Fibroblast of lung (primary cell): Measurements from ENCODE around the gene LIPT2. TPM values are rescaled to one million over a fixed set of nuclear protein-coding genes. Genes with fewer than 3 reads are reported as not detected.

ENCODE experiments used
- DNase-seq, 2 donors: peaks; one replicate each; pipeline versions ENCODE4 v3.0.0 to v3.0.0-alpha.2; 2010; ENCODE audit warnings: low read depth in 2 of 2
- H2AFZ ChIP-seq: 2 replicates; pipeline ENCODE4 v1.5.1; 2012; ENCODE audit warnings: low read length, control low read depth, inconsistent platforms
- H3K27ac ChIP-seq: 2 replicates; pipeline ENCODE4 v1.5.1; 2011; ENCODE audit warnings: low read length, control low read depth; ENCODE audit not compliant: insufficient read depth
- H3K27me3 ChIP-seq: 2 replicates; pipeline ENCODE4 v1.5.1; 2011; ENCODE audit warnings: mild to moderate bottlenecking, low read length; ENCODE audit not compliant: control insufficient read depth, insufficient read depth
- H3K36me3 ChIP-seq: 2 replicates; pipeline ENCODE4 v1.5.1; 2011; ENCODE audit warnings: low read length; ENCODE audit not compliant: control insufficient read depth, insufficient read depth
- H3K4me1 ChIP-seq: 2 replicates; pipeline ENCODE4 v1.5.1; 2011; ENCODE audit warnings: low read length; ENCODE audit not compliant: control insufficient read depth, insufficient read depth; ENCODE audit errors: extremely low read depth
- H3K4me2 ChIP-seq: 2 replicates; pipeline ENCODE4 v1.5.1; 2011; ENCODE audit warnings: low read length, control low read depth; ENCODE audit not compliant: insufficient read depth; ENCODE audit errors: extremely low read depth
- H3K4me3 ChIP-seq, 4 experiments: fragments of 200-600 bp in 1 of 4; sonication (generic) in 1 of 4; replicated peaks in 1 of 4; 2 replicates each; pipeline ENCODE4 v1.5.1; 2011 to 2016; ENCODE audit warnings: low read length in 4 of 4, low read depth in 3 of 4, mild to moderate bottlenecking in 3 of 4, control low read depth in 2 of 4, inconsistent platforms in 1 of 4, mixed read lengths in 1 of 4; ENCODE audit not compliant: insufficient read depth in 1 of 4; ENCODE audit errors: control extremely low read depth in 1 of 4
- H3K79me2 ChIP-seq: 2 replicates; pipeline ENCODE4 v1.5.1; 2012; ENCODE audit warnings: mild to moderate bottlenecking, low read length, inconsistent platforms; ENCODE audit not compliant: control insufficient read depth, insufficient read depth
- H3K9ac ChIP-seq: 2 replicates; pipeline ENCODE4 v1.5.1; 2011; ENCODE audit warnings: mild to moderate bottlenecking, low read length, control low read depth; ENCODE audit not compliant: insufficient read depth
- H3K9me3 ChIP-seq: 2 replicates; pipeline ENCODE4 v1.5.1; 2012; ENCODE audit warnings: low read depth, low read length; ENCODE audit not compliant: control insufficient read depth, insufficient read depth
- H4K20me1 ChIP-seq: 2 replicates; pipeline ENCODE4 v1.5.1; 2011; ENCODE audit warnings: low read length; ENCODE audit not compliant: control insufficient read depth, insufficient read depth; ENCODE audit errors: extremely low read depth
- EZH2 ChIP-seq: IDR thresholded peaks from 2 replicates; pipeline ENCODE4 v1.5.1; 2012; ENCODE audit warnings: low read length, control low read depth, mild to moderate bottlenecking; ENCODE audit errors: missing control alignments
- polyA plus RNA-seq, 2 donors: library from polyadenylated mRNA; depleted of rRNA in 1 of 2; stranded (reverse) in 1 of 2; unstranded in 1 of 2; fragments of >200 nt; gene quantifications; 2 replicates each; pipeline ENCODE4 v1.2.1, GENCODE V29; 2011 to 2012; ENCODE audit warnings: missing spikeins in 1 of 2
- total RNA-seq: library from RNA; depleted of rRNA; stranded (reverse); fragments of >200 nt; gene quantifications from 2 replicates; pipeline ENCODE4 v1.2.1, GENCODE V29; 2014
- TF ChIP-seq, protein P1 (sequence below), 2 donors: IDR thresholded peaks in 1 of 2; conservative IDR thresholded peaks in 1 of 2; 1 replicate in 1 of 2; 2 replicates in 1 of 2; pipeline ENCODE4 v1.5.1; 2011 to 2012; ENCODE audit warnings: low read length in 2 of 2, control low read depth in 1 of 2, inconsistent platforms in 1 of 2, low read depth in 1 of 2, mild to moderate bottlenecking in 1 of 2

Gene LIPT2
- total and polyA plus RNA-seq, 2 donors (not counting 1 experiment from before 2014, with no cell fraction given): 1.8 to 2.8 TPM

DNA sequence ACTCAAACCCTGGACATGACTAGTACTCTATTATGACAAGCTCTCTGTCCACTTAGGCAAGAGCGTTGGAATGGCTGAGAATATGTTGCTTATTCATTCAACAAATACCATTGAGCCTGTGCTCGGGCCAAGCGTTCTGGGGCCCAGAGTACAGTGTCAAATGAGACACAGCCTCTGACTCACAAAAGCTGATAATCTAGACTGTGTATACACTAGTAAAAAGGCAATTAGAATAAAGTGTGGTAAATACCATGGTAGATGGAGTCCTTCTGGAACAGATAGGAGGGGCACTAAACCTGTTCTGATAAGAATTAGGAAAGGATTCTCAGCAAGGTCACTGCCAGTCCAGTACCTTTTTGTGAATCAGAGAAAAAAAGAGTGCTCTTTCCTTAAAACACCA is 50.9 kb downstream of the LIPT2 start:
- peak in 1 of 2 donors; percentile 65 for DNase-seq
- H3K4me3 ChIP-seq: no peak overlapping the region
- no peaks in the 10 kb centered on the region for H3K79me2 ChIP-seq
- H3K27me3 ChIP-seq: no peaks in the 10 kb centered on the region
- TF ChIP-seq, protein P1, sequence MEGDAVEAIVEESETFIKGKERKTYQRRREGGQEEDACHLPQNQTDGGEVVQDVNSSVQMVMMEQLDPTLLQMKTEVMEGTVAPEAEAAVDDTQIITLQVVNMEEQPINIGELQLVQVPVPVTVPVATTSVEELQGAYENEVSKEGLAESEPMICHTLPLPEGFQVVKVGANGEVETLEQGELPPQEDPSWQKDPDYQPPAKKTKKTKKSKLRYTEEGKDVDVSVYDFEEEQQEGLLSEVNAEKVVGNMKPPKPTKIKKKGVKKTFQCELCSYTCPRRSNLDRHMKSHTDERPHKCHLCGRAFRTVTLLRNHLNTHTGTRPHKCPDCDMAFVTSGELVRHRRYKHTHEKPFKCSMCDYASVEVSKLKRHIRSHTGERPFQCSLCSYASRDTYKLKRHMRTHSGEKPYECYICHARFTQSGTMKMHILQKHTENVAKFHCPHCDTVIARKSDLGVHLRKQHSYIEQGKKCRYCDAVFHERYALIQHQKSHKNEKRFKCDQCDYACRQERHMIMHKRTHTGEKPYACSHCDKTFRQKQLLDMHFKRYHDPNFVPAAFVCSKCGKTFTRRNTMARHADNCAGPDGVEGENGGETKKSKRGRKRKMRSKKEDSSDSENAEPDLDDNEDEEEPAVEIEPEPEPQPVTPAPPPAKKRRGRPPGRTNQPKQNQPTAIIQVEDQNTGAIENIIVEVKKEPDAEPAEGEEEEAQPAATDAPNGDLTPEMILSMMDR (conservative IDR thresholded peaks at IDR 0.05 in 1 of 2, IDR thresholded peaks at IDR 0.05 in 1 of 2; ENCODE audit: low read depth in 1 of 2, low read length in 2 of 2): no peak
- TF ChIP-seq EZH2: no peak
- no peak overlapping the region for H2AFZ ChIP-seq
- no peak overlapping the region for H3K4me2 ChIP-seq
- no peak overlapping the region for H3K9ac ChIP-seq
- no peaks in the 10 kb centered on the region for H3K4me1 ChIP-seq
- no peaks in the 10 kb centered on the region for H3K9me3 ChIP-seq
- no peaks in the 10 kb centered on the region for H3K36me3 ChIP-seq
- H3K27ac ChIP-seq: no peak overlapping the region
- no peaks in the 10 kb centered on the region for H4K20me1 ChIP-seq

Other genes with a start within 250 kb of the LIPT2 start
- gene P4HA3, start 182.1 kb downstream of the LIPT2 start, total RNA-seq: 4.1 and 5.1 TPM in 2 replicates
- 2.2 and 3.1 TPM in 2 replicates for gene P4HA3, start 182.1 kb downstream of the LIPT2 start, polyA plus RNA-seq
- 3.1 and 4.1 TPM in 2 replicates for gene PGM2L1, start 95.3 kb downstream of the LIPT2 start, total RNA-seq
- gene PGM2L1, start 95.3 kb downstream of the LIPT2 start, polyA plus RNA-seq: 1.3 and 1.4 TPM in 2 replicates
- gene KCNE3, start 26.2 kb downstream of the LIPT2 start, total RNA-seq: 6.4 and 10.8 TPM in 2 replicates
- 0.03 and 0.25 TPM in 2 replicates for gene KCNE3, start 26.2 kb downstream of the LIPT2 start, polyA plus RNA-seq
- 9.1 and 12.8 TPM in 2 replicates for gene POLD3, start 98.9 kb upstream of the LIPT2 start, total RNA-seq
- gene POLD3, start 98.9 kb upstream of the LIPT2 start, polyA plus RNA-seq: 13.7 and 19.6 TPM in 2 replicates
- not detected in 2 replicates for gene CHRDL2, start 237.7 kb upstream of the LIPT2 start, total RNA-seq
- not detected in 2 replicates for gene CHRDL2, start 237.7 kb upstream of the LIPT2 start, polyA plus RNA-seq